Measurements from ENCODE around the gene SLC38A6. TPM values are rescaled to one million over a fixed set of nuclear protein-coding genes. Genes with fewer than 3 reads are reported as not detected.

SLC38A6 gene
- total and polyA plus RNA-seq, 2 experiments from 2014 or later, result 11.9 to 23.2 TPM

- TF ChIP-seq EZH2 (IDR thresholded peaks at IDR 0.05; ENCODE audit: low read depth, unreplicated experiment) (no peak), STAT1 (IDR thresholded peaks at IDR 0.05; ENCODE audit: unreplicated experiment) (no peak), REST (IDR thresholded peaks at IDR 0.05; ENCODE audit: unreplicated experiment) (no peak), NANOG (IDR thresholded peaks at IDR 0.05; ENCODE audit: borderline replicate concordance) (no peak), EZH2phosphoT487 (IDR thresholded peaks at IDR 0.05; ENCODE audit: unreplicated experiment) (no peak), ETS1 (IDR thresholded peaks at IDR 0.05) (no peak), POLR2AphosphoS5 (IDR thresholded peaks at IDR 0.05; ENCODE audit: low read depth) (no peak), ZNF114 (CRISPR knock-in tag; IDR thresholded peaks at IDR 0.05) (no peak), JUNB (IDR thresholded peaks at IDR 0.05; ENCODE audit: unreplicated experiment) (no peak), CREB1 (CRISPR knock-in tag; IDR thresholded peaks at IDR 0.05; ENCODE audit: low read depth) (no peak), ZNF462 (CRISPR knock-in tag; IDR thresholded peaks at IDR 0.05) (no peak), ZNF331 (CRISPR knock-in tag; IDR thresholded peaks at IDR 0.05; ENCODE audit: low read depth) (no peak), CTCF (conservative IDR thresholded peaks at IDR 0.05; ENCODE audit: low read depth in 2 of 2) (no peak)
- Histone ChIP-seq H2AFZ (no peak overlapping the region), H3K4me1 (ENCODE audit: insufficient read depth) (no peaks in the 10 kb centered on the region), H3K4me2 (no peak overlapping the region), H3K27me3 (ENCODE audit: insufficient read depth) (no peaks in the 10 kb centered on the region), H3K79me2 (replicated peaks; ENCODE audit: insufficient read depth) (no peaks in the 10 kb centered on the region), H3K9me2 (ENCODE audit: insufficient read depth) (no peaks in the 10 kb centered on the region), H3F3A (replicated peaks; ENCODE audit: low read depth) (no peaks in the 10 kb centered on the region), H3K4me3 (no peak overlapping the region), H4K20me1 (replicated peaks; ENCODE audit: insufficient read depth) (no peaks in the 10 kb centered on the region), H3K27ac (ENCODE audit: low read depth) (no peak overlapping the region), H3K36me3 (ENCODE audit: insufficient read depth) (no peaks in the 10 kb centered on the region)
- no peak for DNase-seq (ENCODE audit: low spot score)
- Mint-ChIP-seq H3K27ac (no peak overlapping the region), H3K4me1 (no peaks in the 10 kb centered on the region), H3K9me3 (no peaks in the 10 kb centered on the region), H3K36me3 (ENCODE audit: low read depth) (no peaks in the 10 kb centered on the region), H3K4me3 (no peak overlapping the region), H3K27me3 (ENCODE audit: insufficient read depth, low read depth, poor library complexity) (no peaks in the 10 kb centered on the region)
- ATAC-seq, result no peak
Measured at GRCh38 chr14:60964904-60965303, 16.1 kb upstream of the SLC38A6 start.
